KMS-11 (cell line): Measurements from ENCODE around the gene GSTO2.
"Not testable (repeated sequence)": the region's sequence is repeated elsewhere in the genome, so short reads cannot be mapped to it uniquely, and the experiment has no call there.

Experiments used
- H2AFZ ChIP-seq: fragments of 200-600 bp; sonication (generic); 2 replicates; pipeline ENCODE4 v1.6.1; 2016; ENCODE audit warnings: antibody characterized with exemption, mixed run types, low read depth
- H3K27ac ChIP-seq: fragments of 200-600 bp; sonication (generic); 2 replicates; pipeline ENCODE4 v1.6.1; 2016; ENCODE audit warnings: mild to moderate bottlenecking, mixed run types
- H3K27me3 ChIP-seq: fragments of 200-600 bp; sonication (generic); 2 replicates; pipeline ENCODE4 v1.6.1; 2017; ENCODE audit warnings: mild to moderate bottlenecking, low read depth, mixed run types, moderate library complexity; ENCODE audit not compliant: insufficient read depth
- H3K36me3 ChIP-seq: fragments of 200-600 bp; sonication (generic); 2 replicates; pipeline ENCODE4 v1.6.1; 2017; ENCODE audit warnings: mild to moderate bottlenecking, mixed run types; ENCODE audit not compliant: insufficient read depth
- H3K4me1 ChIP-seq: fragments of 200-600 bp; sonication (generic); 2 replicates; pipeline ENCODE4 v1.6.1; 2016; ENCODE audit warnings: mild to moderate bottlenecking, low read depth, mixed run types; ENCODE audit not compliant: poor library complexity, severe bottlenecking
- H3K4me2 ChIP-seq: fragments of 200-600 bp; sonication (generic); 2 replicates; pipeline ENCODE4 v1.7.0; 2016; ENCODE audit warnings: mild to moderate bottlenecking, mixed run types
- H3K4me3 ChIP-seq: fragments of 200-600 bp; sonication (generic); IDR thresholded peaks from 2 replicates; pipeline ENCODE4 v1.6.1; 2017; ENCODE audit warnings: low read depth, low read length, mixed read lengths; ENCODE audit not compliant: insufficient read depth
- H3K79me2 ChIP-seq: fragments of 200-600 bp; sonication (generic); 2 replicates; pipeline ENCODE4 v1.6.1; 2016; ENCODE audit warnings: low read depth, mixed run types; ENCODE audit not compliant: insufficient read depth
- H3K9ac ChIP-seq: fragments of 200-600 bp; sonication (generic); 2 replicates; pipeline ENCODE4 v1.6.1; 2016; ENCODE audit warnings: mild to moderate bottlenecking, mixed run types
- H4K20me1 ChIP-seq: fragments of 200-600 bp; sonication (generic); 2 replicates; pipeline ENCODE4 v1.6.1; 2016; ENCODE audit warnings: mild to moderate bottlenecking, mixed run types; ENCODE audit not compliant: insufficient read depth
- CTCF ChIP-seq: fragments of 200-600 bp; sonication (generic); conservative IDR thresholded peaks from 2 replicates; pipeline ENCODE4 v1.6.1; 2017; ENCODE audit warnings: low read depth, mild to moderate bottlenecking, antibody characterized with exemption, low read length, moderate library complexity, mixed read lengths

Gene GSTO2

GRCh38 chr10:104245066-104245632 is 23.8 kb upstream of the GSTO2 start:
- Histone ChIP-seq H3K79me2 (no peaks in the 10 kb centered on the region), H3K36me3 (no peaks in the 10 kb centered on the region), H3K4me2 (no peak overlapping the region), H4K20me1 (no peaks in the 10 kb centered on the region), H2AFZ (no peak overlapping the region), H3K9ac (no peak overlapping the region), H3K27ac (no peak overlapping the region), H3K4me3 (no peak overlapping the region), H3K4me1 (no peaks in the 10 kb centered on the region), H3K27me3 (no peaks in the 10 kb centered on the region; the same call in 1 of the 2 replicates)
- TF ChIP-seq CTCF, result no peak

GRCh38 chr10:104246976-104247375 is 22.0 kb upstream of the GSTO2 start:
- Histone ChIP-seq H4K20me1 (no peaks in the 10 kb centered on the region), H3K4me3 (no peak overlapping the region), H3K36me3 (no peaks in the 10 kb centered on the region), H3K79me2 (no peaks in the 10 kb centered on the region), H3K27ac (no peak overlapping the region), H3K4me1 (no peaks in the 10 kb centered on the region), H3K4me2 (no peak overlapping the region), H2AFZ (no peak overlapping the region), H3K9ac (no peak overlapping the region), H3K27me3 (no peaks in the 10 kb centered on the region; the same call in 1 of the 2 replicates)
- no peak for TF ChIP-seq CTCF

GRCh38 chr10:104247513-104248146 is 21.4 kb upstream of the GSTO2 start:
- Histone ChIP-seq H3K79me2 (no peaks in the 10 kb centered on the region), H3K9ac (no peak overlapping the region), H3K4me1 (no peaks in the 10 kb centered on the region), H3K4me2 (no peak overlapping the region), H3K36me3 (no peaks in the 10 kb centered on the region), H3K4me3 (no peak overlapping the region), H3K27me3 (no peaks in the 10 kb centered on the region; the same call in 1 of the 2 replicates), H2AFZ (no peak overlapping the region), H3K27ac (no peak overlapping the region), H4K20me1 (no peaks in the 10 kb centered on the region)
- TF ChIP-seq CTCF, result no peak

GRCh38 chr10:104248931-104249330 is 20.1 kb upstream of the GSTO2 start:
- H2AFZ ChIP-seq, H4K20me1 ChIP-seq, H3K36me3 ChIP-seq, H3K4me2 ChIP-seq, H3K27ac ChIP-seq, H3K9ac ChIP-seq, H3K27me3 ChIP-seq, H3K4me3 ChIP-seq, H3K79me2 ChIP-seq, H3K4me1 ChIP-seq: not testable (repeated sequence)

GRCh38 chr10:104250371-104250770 is 18.6 kb upstream of the GSTO2 start:
- no peak overlapping the region for H3K27ac ChIP-seq
- no peaks in the 10 kb centered on the region for H3K4me1 ChIP-seq
- H3K79me2 ChIP-seq, result peaks cover 4% of the 10 kb centered on the region; the same call in 1 of the 2 replicates
- H3K27me3 ChIP-seq, result no peaks in the 10 kb centered on the region; the same call in 1 of the 2 replicates
- no peak for TF ChIP-seq CTCF
- H3K9ac ChIP-seq, result no peak overlapping the region
- H2AFZ ChIP-seq, result no peak overlapping the region
- H3K4me2 ChIP-seq, result no peak overlapping the region
- no peaks in the 10 kb centered on the region for H4K20me1 ChIP-seq
- H3K4me3 ChIP-seq, result no peak overlapping the region
- H3K36me3 ChIP-seq, result no peaks in the 10 kb centered on the region
